D721Med (cell line): ENCODE results near the gene PEX16.

Experiments
- DNase-seq: peaks from one replicate; pipeline ENCODE4 v3.0.0; 2011; ENCODE audit warnings: low spot score; ENCODE audit not compliant: insufficient read length
- FAIRE-seq: peaks from 2 replicates; lab custom pipeline; 2011; peaks lifted over from hg19 to GRCh38; lab: Jason Lieb, UNC
- CTCF ChIP-seq: IDR thresholded peaks from 2 replicates; pipeline ENCODE4 v1.5.1; 2012; ENCODE audit warnings: mild to moderate bottlenecking, control low read depth; ENCODE audit not compliant: insufficient read depth; ENCODE audit errors: missing control alignments

PEX16 gene

GRCh38 chr11:45864041-45864440 lies 53.6 kb downstream of the PEX16 start:
- no peak for FAIRE-seq
- no peak for DNase-seq
- no peak for TF ChIP-seq CTCF

- FAIRE-seq (no peak), DNase-seq (no peak)
- no peak for TF ChIP-seq CTCF
Observed at GRCh38 chr11:45860764-45861510, 56.7 kb downstream of the PEX16 start.

GRCh38 chr11:45860348-45860747 lies 57.3 kb downstream of the PEX16 start:
- FAIRE-seq (no peak), DNase-seq (no peak)
- no peak for TF ChIP-seq CTCF
